Measurements from ENCODE around the gene OAF.

DNA sequence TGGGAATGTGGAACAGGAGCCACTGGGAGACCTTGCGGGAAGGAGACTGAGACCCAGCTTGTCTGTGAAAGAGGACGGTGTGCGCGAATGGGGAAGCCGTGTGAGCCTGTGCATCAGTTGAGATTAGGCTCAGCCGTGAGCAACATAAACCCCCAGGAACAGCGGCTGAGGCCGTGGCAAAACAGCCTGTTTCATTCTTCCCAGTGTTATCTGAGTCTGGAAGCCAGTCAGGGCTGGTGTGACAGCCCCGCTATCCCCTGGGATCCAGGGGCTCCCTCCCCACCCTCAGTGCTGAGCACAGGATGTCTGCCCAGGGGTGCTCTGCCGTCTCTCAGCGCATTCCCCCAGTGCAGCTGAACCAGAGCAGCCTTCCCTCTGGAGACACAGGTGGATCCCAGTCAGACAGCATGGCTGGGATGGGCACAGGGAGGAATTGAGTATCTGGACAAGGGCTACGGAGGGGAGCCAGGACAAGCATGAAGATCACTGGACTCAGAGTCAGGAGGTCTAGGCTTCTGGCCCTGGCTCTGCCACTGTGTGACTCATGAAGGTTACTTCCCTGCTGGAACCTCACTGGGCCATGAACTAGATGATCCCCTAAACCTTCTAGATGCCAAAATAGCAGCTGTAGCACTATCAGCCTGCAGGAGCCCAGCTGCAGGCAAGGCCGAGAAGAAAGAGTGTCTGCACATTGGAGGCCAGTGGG, 8.6 kb downstream of the OAF start:
- TF ChIP-seq, protein P1, sequence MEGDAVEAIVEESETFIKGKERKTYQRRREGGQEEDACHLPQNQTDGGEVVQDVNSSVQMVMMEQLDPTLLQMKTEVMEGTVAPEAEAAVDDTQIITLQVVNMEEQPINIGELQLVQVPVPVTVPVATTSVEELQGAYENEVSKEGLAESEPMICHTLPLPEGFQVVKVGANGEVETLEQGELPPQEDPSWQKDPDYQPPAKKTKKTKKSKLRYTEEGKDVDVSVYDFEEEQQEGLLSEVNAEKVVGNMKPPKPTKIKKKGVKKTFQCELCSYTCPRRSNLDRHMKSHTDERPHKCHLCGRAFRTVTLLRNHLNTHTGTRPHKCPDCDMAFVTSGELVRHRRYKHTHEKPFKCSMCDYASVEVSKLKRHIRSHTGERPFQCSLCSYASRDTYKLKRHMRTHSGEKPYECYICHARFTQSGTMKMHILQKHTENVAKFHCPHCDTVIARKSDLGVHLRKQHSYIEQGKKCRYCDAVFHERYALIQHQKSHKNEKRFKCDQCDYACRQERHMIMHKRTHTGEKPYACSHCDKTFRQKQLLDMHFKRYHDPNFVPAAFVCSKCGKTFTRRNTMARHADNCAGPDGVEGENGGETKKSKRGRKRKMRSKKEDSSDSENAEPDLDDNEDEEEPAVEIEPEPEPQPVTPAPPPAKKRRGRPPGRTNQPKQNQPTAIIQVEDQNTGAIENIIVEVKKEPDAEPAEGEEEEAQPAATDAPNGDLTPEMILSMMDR (IDR thresholded peaks at IDR 0.05 in 8 of 11, conservative IDR thresholded peaks at IDR 0.05 in 3 of 11) = no peak
- no peak for TF ChIP-seq POLR2AphosphoS5 (IDR thresholded peaks at IDR 0.05)

All from spleen (tissue), 7 donors.